ENCODE measurements around the gene COL27A1.

COL27A1 gene

GRCh38 chr9:114149181-114149580, 6.2 kb upstream of the COL27A1 start:
- no peak for TF ChIP-seq CTCF (IDR thresholded peaks at IDR 0.05; ENCODE audit: control insufficient read depth, insufficient read depth, low read depth, low read length, missing control alignments)
- no peak for DNase-seq (ENCODE audit: low read depth)
- no peak overlapping the region for H3K4me3 ChIP-seq (ENCODE audit: control insufficient read depth, low read depth, low read length)

GRCh38 chr9:114149765-114150340, 5.5 kb upstream of the COL27A1 start:
- no peak for TF ChIP-seq CTCF (IDR thresholded peaks at IDR 0.05; ENCODE audit: control insufficient read depth, insufficient read depth, low read depth, low read length, missing control alignments)
- no peak for DNase-seq (ENCODE audit: low read depth)

GRCh38 chr9:114150608-114151007, 4.7 kb upstream of the COL27A1 start:
- no peak overlapping the region for H3K4me3 ChIP-seq (ENCODE audit: control insufficient read depth, low read depth, low read length)
- TF ChIP-seq CTCF (IDR thresholded peaks at IDR 0.05; ENCODE audit: control insufficient read depth, insufficient read depth, low read depth, low read length, missing control alignments) = no peak
- DNase-seq (ENCODE audit: low read depth) = no peak

More at GRCh38 chr9:114149765-114150340, 5.5 kb upstream of the COL27A1 start:
- H3K4me3 ChIP-seq (ENCODE audit: control insufficient read depth, low read depth, low read length) = no peak overlapping the region

GRCh38 chr9:114151426-114151956, 3.8 kb upstream of the COL27A1 start:
- H3K4me3 ChIP-seq (ENCODE audit: control insufficient read depth, low read depth, low read length) = no peak overlapping the region
- no peak for DNase-seq (ENCODE audit: low read depth)
- no peak for TF ChIP-seq CTCF (IDR thresholded peaks at IDR 0.05; ENCODE audit: control insufficient read depth, insufficient read depth, low read depth, low read length, missing control alignments)

GRCh38 chr9:114153761-114154599, 1.4 kb upstream of the COL27A1 start:
- TF ChIP-seq CTCF (IDR thresholded peaks at IDR 0.05; ENCODE audit: control insufficient read depth, insufficient read depth, low read depth, low read length, missing control alignments) = peak; percentile 48
- H3K4me3 ChIP-seq (ENCODE audit: control insufficient read depth, low read depth, low read length) = peak overlapping the region; percentile 33
- DNase-seq (ENCODE audit: low read depth) = no peak

GRCh38 chr9:114154600-114155102, 686 bp upstream of the COL27A1 start:
- TF ChIP-seq CTCF (IDR thresholded peaks at IDR 0.05; ENCODE audit: control insufficient read depth, insufficient read depth, low read depth, low read length, missing control alignments) = no peak
- H3K4me3 ChIP-seq (ENCODE audit: control insufficient read depth, low read depth, low read length) = peak overlapping the region; percentile 33
- no peak for DNase-seq (ENCODE audit: low read depth)
